GM19238 (cell line): Measurements from ENCODE around the gene PGGHG.
A peak's percentile ranks its signal among the peaks of the same experiment; 100 is the strongest.

Experiments
- DNase-seq: peaks from one replicate; pipeline ENCODE4 v3.0.0; 2011; ENCODE audit warnings: low spot score; ENCODE audit not compliant: insufficient read length

Gene PGGHG

DNA sequence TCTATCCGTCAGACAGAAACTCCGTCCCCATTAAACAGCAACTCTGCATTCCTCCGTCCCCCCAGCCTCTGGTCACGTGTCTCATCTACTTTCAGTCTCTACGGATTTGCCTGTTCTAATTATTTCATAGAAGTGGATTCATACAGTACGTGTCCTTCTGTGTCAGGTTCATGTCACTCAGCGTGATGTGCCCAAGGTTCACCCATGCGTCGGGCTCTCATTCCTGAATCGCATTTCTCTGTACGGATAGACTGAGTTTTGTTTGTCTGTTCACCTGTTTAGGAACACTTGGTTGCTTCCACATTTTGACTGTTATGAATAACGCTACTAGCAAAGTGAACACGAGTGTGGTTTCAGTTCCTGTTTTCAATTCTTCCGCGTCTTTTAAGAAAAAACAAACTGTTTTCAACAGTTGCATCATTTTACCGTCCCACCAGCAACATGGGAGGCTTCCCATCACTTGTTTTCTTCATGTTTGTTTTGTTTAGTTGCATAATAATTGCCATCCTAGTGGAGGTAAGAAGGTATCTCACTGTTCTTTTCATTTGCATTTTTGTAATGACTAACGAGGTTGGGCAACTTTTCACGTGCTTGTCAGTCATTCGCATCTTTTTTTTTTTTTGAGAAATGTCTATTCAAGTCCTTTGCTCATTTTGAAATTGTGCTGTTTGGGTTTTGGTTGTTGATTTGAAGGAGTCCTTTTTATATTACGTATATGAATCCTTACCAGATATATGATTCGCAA, 19.6 kb upstream of the PGGHG start:
- no peak for DNase-seq

DNA sequence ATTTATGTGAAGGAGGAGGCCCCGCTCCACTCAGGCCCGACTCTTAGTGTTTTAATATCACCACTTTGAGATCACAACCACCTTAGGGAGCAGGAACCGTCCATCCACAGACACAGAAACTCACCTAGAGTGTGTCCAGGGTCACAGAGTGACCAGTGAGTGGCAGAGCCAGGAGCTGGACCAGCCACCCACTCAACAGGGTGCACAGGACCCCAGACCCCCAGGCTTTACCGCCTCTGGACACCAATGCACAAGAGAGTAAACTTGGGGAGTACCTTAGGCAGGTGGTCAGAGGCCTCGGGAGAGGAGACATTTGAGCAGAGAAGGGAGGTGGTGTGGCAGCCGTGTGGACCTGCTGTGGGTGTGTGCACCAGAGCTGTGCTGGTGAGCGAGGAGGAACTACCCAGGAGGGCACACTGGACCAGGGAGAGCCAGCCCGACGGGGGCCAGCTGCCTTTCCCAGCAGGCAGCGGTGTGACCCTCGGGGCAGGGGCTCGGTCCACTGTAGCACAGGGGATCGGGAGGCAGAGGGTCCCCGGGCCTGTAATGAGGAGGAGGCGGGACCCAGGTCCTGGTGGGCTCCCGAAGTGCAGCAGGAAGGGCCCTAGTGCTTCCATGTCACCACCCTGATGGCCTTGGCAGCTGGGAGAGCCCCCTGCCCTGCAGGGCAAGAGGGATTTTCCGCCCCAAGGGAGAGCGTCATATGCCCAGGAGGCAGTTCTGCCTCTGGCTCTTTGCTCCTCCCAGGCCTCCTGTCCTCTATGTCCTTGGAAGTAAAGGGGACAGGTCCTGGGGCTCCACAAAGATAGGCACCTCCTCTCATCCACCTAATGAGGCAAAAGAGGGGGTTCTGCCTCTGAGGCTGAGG, 18.2 kb upstream of the PGGHG start:
- DNase-seq: no peak

DNA sequence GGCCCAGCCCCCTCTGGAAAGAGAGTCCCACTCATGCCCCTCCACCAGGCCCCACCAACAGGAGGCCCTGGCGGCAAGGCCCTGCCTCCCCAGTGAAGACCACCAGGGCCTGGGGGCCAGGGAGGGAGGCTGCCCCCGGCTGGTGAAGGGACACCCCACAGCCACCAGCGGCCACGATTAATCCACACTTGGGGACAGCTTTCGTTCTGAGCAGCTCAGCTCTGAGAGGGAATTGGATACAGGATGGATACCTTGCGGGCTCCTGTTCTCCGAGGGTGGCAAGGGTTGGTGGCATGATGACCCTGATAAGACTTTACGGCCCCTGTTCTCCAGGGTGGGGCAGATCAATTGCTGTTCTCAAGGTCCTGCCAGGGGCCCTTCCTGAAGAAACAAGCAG, 17.6 kb upstream of the PGGHG start:
- no peak for DNase-seq

DNA sequence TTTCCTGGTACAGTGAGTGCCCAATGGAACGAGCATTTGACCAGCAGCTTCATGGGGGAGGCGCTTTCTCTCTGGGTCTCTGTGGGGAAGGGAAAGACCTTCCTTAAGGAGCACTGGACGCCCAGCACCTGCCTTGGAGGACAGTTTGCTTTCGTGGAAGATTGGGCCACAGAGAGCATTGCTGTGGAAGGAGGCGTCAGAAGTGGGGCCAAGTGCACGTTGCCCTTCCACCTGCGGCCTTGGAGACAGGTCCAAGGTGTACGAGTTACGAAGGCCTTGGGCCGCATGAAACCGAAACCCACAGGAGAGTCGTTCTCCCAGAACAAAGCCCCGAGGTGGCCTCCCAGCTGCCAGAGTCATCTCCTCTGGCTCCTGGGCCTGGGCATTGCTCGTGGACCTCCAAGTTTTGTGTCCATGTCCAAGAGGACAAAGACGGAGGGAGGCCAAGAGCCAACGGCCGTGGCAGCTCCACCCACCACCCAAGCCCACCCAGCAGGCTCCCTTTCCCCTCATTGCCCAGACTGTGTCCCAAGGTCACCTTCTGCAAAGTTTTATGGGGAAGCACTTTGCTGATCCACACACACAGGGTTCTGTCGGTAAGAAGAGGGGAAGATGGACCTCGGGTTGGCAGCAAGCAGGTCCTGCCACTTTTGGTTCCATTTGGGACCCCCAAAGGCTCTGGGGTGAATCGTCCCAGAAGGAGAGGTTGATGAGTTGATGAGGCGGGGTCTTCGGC, 16.6 kb upstream of the PGGHG start:
- no peak for DNase-seq

DNA sequence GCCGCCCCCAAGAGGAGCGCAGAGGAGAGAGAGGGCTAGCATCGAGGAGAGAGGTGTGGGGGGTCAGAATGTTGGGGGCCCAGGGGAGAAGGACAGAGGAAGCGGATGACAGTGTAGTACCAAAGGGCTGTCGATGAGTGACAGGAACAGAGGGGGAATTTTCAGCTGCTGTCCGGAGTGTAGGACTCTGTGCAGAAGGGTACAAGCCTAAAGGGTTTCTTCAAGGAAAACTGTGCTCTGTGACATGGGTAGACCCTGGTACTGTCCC, 16.1 kb upstream of the PGGHG start:
- no peak for DNase-seq

DNA sequence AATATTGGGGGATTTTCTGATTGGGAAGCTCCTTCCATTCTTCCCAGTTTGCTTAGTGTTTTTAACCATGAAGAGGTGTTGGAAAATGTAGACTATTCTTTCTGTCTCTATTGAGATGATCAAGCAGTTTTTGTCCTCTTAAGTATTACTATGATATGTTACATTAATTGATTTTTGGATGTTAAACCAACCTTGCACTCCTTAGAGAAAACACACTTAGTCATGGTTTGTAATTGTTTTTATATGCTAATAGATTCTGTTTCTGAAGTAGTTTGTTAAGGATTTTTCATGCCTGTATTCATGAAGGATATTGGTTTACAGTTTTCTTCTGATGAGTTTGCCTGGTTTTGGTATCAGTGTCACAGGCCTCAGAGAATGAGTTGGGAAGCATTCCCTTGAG, 12.7 kb upstream of the PGGHG start:
- DNase-seq: no peak

DNA sequence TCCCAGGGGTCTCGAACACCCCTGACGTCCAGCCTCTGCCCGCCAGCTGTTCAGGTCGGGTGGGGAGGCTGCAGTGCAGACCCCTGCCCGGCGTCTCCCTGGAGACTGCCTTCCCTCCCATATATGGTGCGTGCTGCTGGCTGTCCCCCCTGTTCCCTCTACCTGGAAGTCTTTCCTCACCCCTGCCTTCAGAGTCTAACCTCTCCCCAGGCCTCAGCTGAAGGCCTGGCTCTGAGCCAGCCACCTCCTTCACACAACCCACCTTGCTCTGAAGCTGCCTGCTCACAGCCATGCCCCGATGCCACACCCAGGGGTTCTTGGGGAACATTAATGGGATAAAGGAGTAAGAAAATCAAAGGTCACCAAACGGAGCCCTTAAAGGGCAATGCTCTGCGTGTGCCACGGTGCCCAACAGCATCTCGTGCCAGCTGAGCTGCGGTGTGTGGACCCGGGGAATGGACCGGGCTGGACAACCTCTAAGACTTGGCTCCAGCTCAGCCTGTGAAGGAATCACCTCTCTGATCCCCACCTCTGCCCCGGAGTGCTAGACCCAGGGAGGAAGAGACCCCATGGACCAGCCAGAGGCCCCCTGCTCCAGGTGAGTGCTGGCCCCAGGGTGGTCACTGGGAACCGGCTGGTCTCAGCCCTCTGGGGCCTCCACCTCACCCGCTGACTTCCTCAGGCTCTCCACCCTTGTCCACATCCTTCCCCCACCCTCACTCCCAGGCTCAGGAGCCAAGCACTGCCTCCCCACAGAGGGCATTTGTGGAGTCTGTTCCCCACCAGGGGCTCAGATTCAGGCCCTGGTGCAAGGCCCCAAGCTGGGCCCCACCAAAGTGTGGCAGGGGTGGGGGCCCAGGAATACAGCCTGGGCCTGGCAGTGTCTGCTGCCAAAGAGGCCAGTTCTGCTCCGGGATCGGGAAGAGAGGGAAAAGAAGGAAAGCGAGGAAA, 10.7 kb upstream of the PGGHG start, which contains the start of gene NLRP6:
TSS of gene NLRP6 (plus strand) at position 407 of the 951 bp plus-strand sequence. CDS start at position 570, 163 bp downstream.
- no peak for DNase-seq

DNA sequence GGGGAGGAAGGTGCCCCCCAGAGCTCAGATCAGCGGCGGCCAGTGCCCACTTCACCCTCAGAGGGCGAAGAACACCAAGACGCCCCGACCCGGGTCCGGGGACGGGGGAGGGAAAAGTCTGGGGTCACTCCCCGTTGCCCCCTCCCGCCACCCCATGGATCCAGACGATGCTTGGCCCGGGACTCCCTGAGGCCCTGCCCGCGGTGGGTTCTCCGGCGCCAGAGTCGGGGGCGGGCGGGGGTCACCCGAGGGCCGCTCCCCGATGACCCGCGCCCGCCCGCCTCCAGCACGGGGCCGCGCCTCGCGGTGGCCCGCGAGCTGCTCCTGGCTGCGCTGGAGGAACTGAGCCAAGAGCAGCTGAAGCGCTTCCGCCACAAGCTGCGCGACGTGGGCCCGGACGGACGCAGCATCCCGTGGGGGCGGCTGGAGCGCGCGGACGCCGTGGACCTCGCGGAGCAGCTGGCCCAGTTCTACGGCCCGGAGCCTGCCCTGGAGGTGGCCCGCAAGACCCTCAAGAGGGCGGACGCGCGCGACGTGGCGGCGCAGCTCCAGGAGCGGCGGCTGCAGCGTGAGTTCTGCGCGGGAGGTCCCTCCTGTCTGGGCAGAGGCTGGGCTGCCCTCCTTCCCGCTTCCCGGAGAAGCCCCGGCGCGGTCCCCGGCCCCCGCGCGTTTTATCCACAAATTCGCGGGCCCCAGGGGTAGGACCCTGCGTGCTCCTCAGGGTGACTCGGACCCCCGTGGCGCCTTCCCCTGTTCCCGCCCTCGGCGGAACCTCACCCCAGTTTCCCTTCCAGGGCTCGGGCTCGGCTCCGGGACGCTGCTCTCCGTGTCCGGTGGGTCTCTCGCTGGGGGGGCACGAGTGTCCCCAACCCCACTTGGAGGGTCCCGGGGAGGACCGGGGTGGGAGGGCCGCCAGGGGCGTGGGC, 9.6 kb upstream of the PGGHG start:
- DNase-seq: peak; percentile 12

DNA sequence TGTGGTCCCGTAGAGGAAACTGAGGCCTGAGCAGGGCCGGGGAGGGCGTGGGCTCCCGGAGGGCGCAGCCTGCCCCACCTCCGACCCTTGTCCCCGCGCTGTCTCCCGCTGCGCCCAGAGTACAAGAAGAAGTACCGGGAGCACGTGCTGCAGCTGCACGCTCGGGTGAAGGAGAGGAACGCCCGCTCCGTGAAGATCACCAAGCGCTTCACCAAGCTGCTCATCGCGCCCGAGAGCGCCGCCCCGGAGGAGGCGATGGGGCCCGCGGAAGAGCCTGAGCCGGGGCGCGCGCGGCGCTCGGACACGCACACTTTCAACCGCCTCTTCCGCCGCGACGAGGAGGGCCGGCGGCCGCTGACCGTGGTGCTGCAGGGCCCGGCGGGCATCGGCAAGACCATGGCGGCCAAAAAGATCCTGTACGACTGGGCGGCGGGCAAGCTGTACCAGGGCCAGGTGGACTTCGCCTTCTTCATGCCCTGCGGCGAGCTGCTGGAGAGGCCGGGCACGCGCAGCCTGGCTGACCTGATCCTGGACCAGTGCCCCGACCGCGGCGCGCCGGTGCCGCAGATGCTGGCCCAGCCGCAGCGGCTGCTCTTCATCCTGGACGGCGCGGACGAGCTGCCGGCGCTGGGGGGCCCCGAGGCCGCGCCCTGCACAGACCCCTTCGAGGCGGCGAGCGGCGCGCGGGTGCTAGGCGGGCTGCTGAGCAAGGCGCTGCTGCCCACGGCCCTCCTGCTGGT, 8.8 kb upstream of the PGGHG start:
- DNase-seq: peak; percentile 41

DNA sequence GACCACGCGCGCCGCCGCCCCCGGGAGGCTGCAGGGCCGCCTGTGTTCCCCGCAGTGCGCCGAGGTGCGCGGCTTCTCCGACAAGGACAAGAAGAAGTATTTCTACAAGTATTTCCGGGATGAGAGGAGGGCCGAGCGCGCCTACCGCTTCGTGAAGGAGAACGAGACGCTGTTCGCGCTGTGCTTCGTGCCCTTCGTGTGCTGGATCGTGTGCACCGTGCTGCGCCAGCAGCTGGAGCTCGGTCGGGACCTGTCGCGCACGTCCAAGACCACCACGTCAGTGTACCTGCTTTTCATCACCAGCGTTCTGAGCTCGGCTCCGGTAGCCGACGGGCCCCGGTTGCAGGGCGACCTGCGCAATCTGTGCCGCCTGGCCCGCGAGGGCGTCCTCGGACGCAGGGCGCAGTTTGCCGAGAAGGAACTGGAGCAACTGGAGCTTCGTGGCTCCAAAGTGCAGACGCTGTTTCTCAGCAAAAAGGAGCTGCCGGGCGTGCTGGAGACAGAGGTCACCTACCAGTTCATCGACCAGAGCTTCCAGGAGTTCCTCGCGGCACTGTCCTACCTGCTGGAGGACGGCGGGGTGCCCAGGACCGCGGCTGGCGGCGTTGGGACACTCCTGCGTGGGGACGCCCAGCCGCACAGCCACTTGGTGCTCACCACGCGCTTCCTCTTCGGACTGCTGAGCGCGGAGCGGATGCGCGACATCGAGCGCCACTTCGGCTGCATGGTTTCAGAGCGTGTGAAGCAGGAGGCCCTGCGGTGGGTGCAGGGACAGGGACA, 8.0 kb upstream of the PGGHG start:
- no peak for DNase-seq

DNA sequence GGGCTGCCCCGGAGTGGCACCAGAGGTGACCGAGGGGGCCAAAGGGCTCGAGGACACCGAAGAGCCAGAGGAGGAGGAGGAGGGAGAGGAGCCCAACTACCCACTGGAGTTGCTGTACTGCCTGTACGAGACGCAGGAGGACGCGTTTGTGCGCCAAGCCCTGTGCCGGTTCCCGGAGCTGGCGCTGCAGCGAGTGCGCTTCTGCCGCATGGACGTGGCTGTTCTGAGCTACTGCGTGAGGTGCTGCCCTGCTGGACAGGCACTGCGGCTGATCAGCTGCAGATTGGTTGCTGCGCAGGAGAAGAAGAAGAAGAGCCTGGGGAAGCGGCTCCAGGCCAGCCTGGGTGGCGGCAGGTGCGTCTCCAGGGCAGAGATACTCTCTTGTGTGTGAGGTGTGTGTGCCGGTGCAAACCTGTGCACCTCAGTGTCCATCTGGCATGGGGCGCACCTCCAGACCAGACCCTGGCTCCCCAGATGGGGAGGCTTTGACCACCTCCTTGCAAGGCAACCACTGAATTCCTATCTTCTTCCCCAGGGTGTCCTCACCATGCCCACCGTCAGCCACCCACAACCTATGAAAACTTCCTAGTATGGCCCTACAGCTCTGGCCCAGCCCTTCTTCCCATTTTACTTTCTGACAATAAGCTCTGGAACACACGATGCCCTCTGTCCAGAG, 7.3 kb upstream of the PGGHG start:
- no peak for DNase-seq

DNA sequence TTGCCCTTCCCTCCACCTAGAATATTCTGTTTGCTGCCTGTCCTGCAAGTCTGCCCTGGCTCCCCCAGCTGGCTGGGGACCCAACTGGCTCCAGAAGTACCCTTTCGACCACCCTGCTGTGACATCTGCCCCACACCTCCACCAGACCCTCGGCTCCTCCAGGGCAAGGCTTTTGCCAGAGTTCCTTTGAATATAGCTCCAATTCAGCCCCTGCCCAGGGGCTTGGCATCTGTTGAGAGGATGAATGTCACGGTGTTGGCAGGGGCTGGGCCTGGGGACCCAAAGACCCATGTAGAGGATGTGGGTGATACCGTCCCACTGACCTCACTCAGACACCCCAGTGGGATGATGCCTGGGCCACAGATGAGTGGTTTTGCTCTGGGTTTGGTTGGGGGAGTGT, 6.8 kb upstream of the PGGHG start:
- DNase-seq: no peak

DNA sequence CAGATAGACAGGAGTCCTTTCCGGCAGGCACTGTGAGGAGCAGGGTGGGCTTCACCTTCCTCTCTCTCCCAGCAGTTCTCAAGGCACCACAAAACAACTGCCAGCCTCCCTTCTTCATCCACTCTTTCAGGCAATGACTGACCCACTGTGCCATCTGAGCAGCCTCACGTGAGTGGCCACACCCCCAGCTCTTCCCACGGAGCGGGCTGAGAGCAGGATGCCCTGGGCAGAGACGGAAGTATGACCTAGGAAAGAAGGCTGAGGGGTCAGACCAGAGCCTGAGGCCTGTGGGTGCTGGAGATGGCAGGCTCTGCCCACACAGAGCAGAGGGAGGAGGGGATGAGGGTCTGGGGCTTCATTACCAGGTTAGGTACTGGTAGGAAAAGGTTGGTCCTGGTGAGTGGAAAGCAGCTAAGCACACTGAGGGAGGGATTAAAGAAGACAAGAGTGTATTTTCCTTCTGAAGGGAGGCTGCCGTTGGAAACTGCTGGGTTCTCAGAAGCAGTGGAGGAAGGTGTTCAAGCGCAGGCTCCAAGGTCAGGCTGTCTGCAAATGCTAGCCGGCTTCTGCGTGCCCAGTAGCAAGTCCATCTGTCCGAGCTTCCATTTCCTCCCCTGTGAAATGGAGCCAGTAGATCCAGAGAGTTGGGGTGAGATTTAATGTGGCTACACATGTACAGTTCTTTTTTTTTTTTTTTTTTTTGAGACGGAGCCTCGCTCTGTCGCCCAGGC, 6.1 kb upstream of the PGGHG start:
- no peak for DNase-seq

DNA sequence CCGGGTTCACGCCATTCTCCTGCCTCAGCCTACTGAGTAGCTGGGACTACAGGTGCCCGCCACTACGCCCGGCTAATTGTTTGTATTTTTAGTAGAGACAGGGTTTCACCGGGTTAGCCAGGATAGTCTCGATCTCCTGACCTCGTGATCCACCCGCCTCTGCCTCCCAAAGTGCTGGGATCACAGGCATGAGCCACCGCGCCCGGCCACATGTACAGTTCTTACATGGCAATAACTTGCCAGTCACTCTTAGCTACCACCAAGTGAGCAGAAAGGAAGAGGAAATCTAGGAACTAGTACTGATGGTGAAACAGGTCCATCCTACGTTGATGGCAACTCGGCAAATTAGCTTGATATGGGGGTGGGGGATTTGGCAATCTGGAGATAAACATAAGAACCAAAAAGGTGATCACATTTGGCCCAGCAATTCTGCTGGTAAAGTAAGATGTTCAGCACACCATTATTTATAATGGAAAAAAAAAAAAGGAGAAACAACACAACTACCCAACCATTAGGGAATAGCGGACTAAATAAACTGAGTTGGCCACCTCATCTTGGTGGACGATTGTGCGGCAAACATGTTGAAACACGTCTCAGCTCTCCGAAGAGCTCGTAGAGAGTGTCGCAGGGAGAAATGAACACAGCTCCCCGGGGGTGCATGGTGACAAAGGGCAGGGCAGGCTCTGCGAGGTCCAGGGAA, 5.4 kb upstream of the PGGHG start:
- DNase-seq: no peak

DNA sequence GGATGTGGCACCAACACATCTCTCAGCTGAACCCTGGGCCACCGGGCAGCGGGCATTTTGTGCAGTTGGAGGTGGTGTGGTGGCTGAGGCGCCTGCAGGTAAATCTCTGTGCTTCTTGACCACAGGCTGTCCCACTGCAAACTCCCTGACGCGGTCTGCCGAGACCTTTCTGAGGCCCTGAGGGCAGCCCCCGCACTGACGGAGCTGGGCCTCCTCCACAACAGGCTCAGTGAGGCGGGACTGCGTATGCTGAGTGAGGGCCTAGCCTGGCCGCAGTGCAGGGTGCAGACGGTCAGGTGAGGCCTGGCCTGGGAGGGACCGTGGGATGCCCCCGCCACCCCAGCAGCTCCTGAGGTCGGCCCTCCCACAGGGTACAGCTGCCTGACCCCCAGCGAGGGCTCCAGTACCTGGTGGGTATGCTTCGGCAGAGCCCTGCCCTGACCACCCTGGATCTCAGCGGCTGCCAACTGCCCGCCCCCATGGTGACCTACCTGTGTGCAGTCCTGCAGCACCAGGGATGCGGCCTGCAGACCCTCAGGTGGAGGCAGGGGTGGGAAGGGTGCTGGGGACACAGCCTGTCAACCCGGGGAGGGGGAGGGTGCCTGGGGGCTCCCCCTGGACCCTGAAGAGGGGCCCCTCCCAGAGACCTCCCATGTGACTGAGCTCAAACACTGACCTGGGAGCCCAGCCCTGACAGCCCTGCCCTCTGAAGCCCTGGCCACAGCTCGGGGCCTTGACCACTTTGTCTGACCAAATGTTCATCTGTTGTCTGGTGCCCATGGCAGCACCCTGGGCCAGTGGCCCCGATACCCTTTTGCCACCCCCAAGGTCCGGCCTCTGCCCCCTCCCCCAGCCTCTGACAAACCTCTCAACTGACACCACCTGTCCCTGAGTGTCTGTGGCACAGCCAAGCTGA, 4.6 kb upstream of the PGGHG start:
- DNase-seq: peak; percentile 7
